OCI-LY7 (cell line): ENCODE results near the gene ZC3H18. TPM values are rescaled to one million over a fixed set of nuclear protein-coding genes. Genes with fewer than 3 reads are reported as not detected.

ENCODE experiments used
- BruUV-seq: library from RNA; stranded (reverse); fragments of 400-500 nt; replicated peaks from 2 replicates; lab custom pipeline; 2021; lab: Mats Ljungman, UMichigan
- CTCF ChIA-PET: fragments of 300-600 bp; sonication (Branson Sonifier 250); formaldehyde crosslinking; loops from one replicate; lab custom pipeline; 2022; ENCODE audit warnings: antibody characterized with exemption; ENCODE audit not compliant: unreplicated experiment; lab: Charles Lee
- POLR2A ChIA-PET: fragments of 300-600 bp; sonication (Branson Sonifier 250); formaldehyde crosslinking; loops from one replicate; lab custom pipeline; 2022; ENCODE audit warnings: antibody characterized with exemption; lab: Charles Lee
- DNase-seq: peaks from one replicate; pipeline ENCODE4 v3.0.0-alpha.2; 2015; ENCODE audit warnings: low spot score
- H2AFZ ChIP-seq: fragments of 200-600 bp; sonication (generic), shearing (Covaris generic); 2 replicates; pipeline ENCODE4 v1.6.1; 2014; ENCODE audit warnings: mild to moderate bottlenecking, antibody characterized with exemption, low read length, moderate library complexity
- H3K27ac ChIP-seq: fragments of 200-600 bp; sonication (generic); 2 replicates; pipeline ENCODE4 v1.5.1; 2014; ENCODE audit warnings: mixed run types, low read depth, mild to moderate bottlenecking, moderate library complexity, low read length, inconsistent platforms; ENCODE audit not compliant: poor library complexity, severe bottlenecking
- H3K36me3 ChIP-seq: fragments of 200-600 bp; sonication (generic); 2 replicates; pipeline ENCODE4 v1.6.1; 2014; ENCODE audit warnings: mild to moderate bottlenecking, antibody characterized with exemption, low read length, moderate library complexity, mixed read lengths; ENCODE audit not compliant: insufficient read depth
- H3K4me1 ChIP-seq: fragments of 200-600 bp; sonication (generic); 2 replicates; pipeline ENCODE4 v1.5.1; 2014; ENCODE audit warnings: mild to moderate bottlenecking, low read length; ENCODE audit not compliant: insufficient read depth, poor library complexity, severe bottlenecking
- H3K4me2 ChIP-seq: fragments of 200-600 bp; sonication (generic); 2 replicates; pipeline ENCODE4 v1.6.1; 2014; ENCODE audit warnings: mild to moderate bottlenecking, low read length
- H3K4me3 ChIP-seq: fragments of 200-600 bp; sonication (generic); 2 replicates; pipeline ENCODE4 v1.5.1; 2014; ENCODE audit warnings: mild to moderate bottlenecking, low read depth, low read length; ENCODE audit not compliant: poor library complexity, severe bottlenecking
- H3K79me2 ChIP-seq: fragments of 200-600 bp; sonication (generic); 2 replicates; pipeline ENCODE4 v1.6.1; 2016; ENCODE audit warnings: low read depth, mild to moderate bottlenecking, low read length, moderate library complexity, mixed read lengths; ENCODE audit not compliant: insufficient read depth
- H3K9me2 ChIP-seq: fragments of 200-600 bp; sonication (generic); 2 replicates; pipeline ENCODE4 v1.6.1; 2016; ENCODE audit warnings: mild to moderate bottlenecking, low read length, mixed read lengths; ENCODE audit not compliant: insufficient read depth
- H3K9me3 ChIP-seq: fragments of 200-600 bp; sonication (generic); 2 replicates; pipeline ENCODE4 v1.6.1; 2014; ENCODE audit warnings: mild to moderate bottlenecking, mixed run types, low read length, mixed read lengths
- H4K20me1 ChIP-seq: fragments of 200-600 bp; sonication (generic); 2 replicates; pipeline ENCODE4 v1.6.1; 2014; ENCODE audit warnings: mild to moderate bottlenecking, antibody characterized with exemption, low read length, moderate library complexity, mixed read lengths; ENCODE audit not compliant: insufficient read depth
- CTCF ChIP-seq: fragments of 200-600 bp; sonication (generic); conservative IDR thresholded peaks from 2 replicates; pipeline ENCODE4 v1.5.1; 2014; ENCODE audit warnings: mild to moderate bottlenecking, antibody characterized with exemption, low read length, moderate library complexity, mixed read lengths
- EZH2phosphoT487 ChIP-seq: fragments of 200-600 bp; sonication (generic); IDR thresholded peaks from 2 replicates; pipeline ENCODE4 v1.6.1; 2018; ENCODE audit warnings: low read depth, borderline replicate concordance, mild to moderate bottlenecking, mixed run types, antibody characterized with exemption, low read length, moderate library complexity, mixed read lengths
- intact Hi-C: fragments of 100-400 bp; cut with micrococcal nuclease; formaldehyde crosslinking; loops from one replicate; pipeline ENCODE4 v1.10.0; 2022; ENCODE audit not compliant: unreplicated experiment
- total RNA-seq, 2 experiments: library from RNA; depleted of rRNA in 1 of 2; stranded (reverse); fragments of >200 nt in 1 of 2; shearing (Covaris generic) in 1 of 2; gene quantifications; 2 replicates each; pipeline ENCODE4 v1.2.3, GENCODE V29; 2014 to 2022

Gene ZC3H18
- total RNA-seq, 2 experiments from 2014 or later, result 22.2 to 79.0 TPM

DNA sequence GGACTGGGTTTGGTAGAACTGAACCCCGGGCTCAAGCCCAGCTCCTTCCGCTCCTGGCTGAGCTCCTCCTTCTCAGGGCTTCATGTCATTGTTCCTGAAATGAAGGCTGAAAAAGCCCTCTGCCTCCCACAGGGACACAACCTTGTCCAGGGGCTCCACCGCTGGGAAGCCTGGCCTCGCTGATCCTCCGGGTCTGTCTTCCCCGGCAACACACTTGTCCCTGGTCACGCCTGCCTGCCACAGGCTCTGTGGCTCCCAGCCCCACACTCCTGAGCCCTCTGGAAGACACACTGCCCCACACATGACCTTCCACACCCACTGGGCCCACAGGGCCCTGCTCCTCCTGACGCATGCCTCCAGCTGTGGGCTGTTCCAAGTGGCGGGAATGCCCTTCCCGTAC is 18.0 kb upstream of the ZC3H18 start:
- peak; percentile 3 for DNase-seq
- peak overlapping the region; percentile 86 for H3K27ac ChIP-seq
- H3K79me2 ChIP-seq, result no peaks in the 10 kb centered on the region
- H3K4me2 ChIP-seq, result peak overlapping the region; percentile 45
- peak overlapping the region; percentile 6 for H3K4me3 ChIP-seq
- no peaks in the 10 kb centered on the region for H3K9me2 ChIP-seq
- no peak for TF ChIP-seq CTCF
- no peak for TF ChIP-seq EZH2phosphoT487
- POLR2A ChIA-PET, result no interaction called here
- peak overlapping the region; percentile 24 for H2AFZ ChIP-seq
- BruUV-seq, result no TSS peak
- no peaks in the 10 kb centered on the region; the same call in 1 of the 2 replicates for H3K36me3 ChIP-seq
- no peaks in the 10 kb centered on the region for H4K20me1 ChIP-seq
- H3K4me1 ChIP-seq, result peaks cover 71% of the 10 kb centered on the region
- intact Hi-C loops, result loop anchor here (10.0 kb wide), 2 partner anchors 597 to 847 kb away; partner anchors contain the start of gene BANP
- peaks cover 8% of the 10 kb centered on the region; the same call in 1 of the 2 replicates for H3K9me3 ChIP-seq
- CTCF ChIA-PET, result interaction anchor here (0.6 kb wide), 1 partner anchor 55 kb away, joined by 22 read pairs; no protein-coding TSS in a partner anchor

- intact Hi-C loops, result loop anchor here (10.0 kb wide), 2 partner anchors 598 to 848 kb away; partner anchors contain the start of gene BANP
- Histone ChIP-seq H3K4me2 (peak overlapping the region; percentile 45), H4K20me1 (no peaks in the 10 kb centered on the region), H3K36me3 (no peaks in the 10 kb centered on the region; the same call in 1 of the 2 replicates), H3K79me2 (no peaks in the 10 kb centered on the region), H3K9me3 (peaks cover 8% of the 10 kb centered on the region; the same call in 1 of the 2 replicates), H2AFZ (peak overlapping the region; percentile 24), H3K9me2 (no peaks in the 10 kb centered on the region), H3K4me3 (peak overlapping the region; percentile 13), H3K27ac (peak overlapping the region; percentile 86), H3K4me1 (peaks cover 71% of the 10 kb centered on the region)
- CTCF ChIA-PET, result no interaction called here
- peak; percentile 88 for DNase-seq
- TF ChIP-seq CTCF, result no peak
- no peak for TF ChIP-seq EZH2phosphoT487
- no TSS peak for BruUV-seq
- POLR2A ChIA-PET, result interaction anchor here (0.6 kb wide), 2 partner anchors 43 to 773 kb away, joined by 4 to 6 read pairs; no protein-coding TSS in a partner anchor
Observed at GRCh38 chr16:88552815-88553214, 17.4 kb upstream of the ZC3H18 start.

DNA sequence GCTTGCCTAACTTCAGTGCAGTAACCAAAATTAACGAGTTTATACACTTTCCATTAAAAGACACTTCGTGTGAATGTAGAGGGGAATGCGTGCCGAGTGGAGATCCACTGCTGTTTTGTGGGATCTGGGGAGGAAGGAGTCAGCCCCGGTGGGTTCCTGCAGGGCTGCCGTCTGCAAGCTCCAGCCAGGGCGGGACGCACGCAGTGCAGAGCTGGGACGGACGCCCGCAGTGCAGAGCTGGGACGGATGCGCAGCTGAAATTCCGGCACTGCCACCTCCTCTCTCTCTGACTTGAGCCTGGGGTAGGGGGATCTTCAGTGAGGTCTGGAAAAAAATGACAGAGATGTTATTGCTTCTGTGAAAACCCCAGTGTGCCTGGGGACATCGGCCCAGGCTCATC is 16.5 kb upstream of the ZC3H18 start:
- Histone ChIP-seq H3K9me2 (no peaks in the 10 kb centered on the region), H4K20me1 (no peaks in the 10 kb centered on the region), H3K27ac (peak overlapping the region; percentile 86), H3K4me3 (no peak overlapping the region), H3K79me2 (no peaks in the 10 kb centered on the region), H3K9me3 (peaks cover 8% of the 10 kb centered on the region; the same call in 1 of the 2 replicates), H2AFZ (no peak overlapping the region; the same call in 1 of the 2 replicates), H3K4me1 (peaks cover 71% of the 10 kb centered on the region), H3K4me2 (peak overlapping the region; percentile 31), H3K36me3 (no peaks in the 10 kb centered on the region; the same call in 1 of the 2 replicates)
- no TSS peak for BruUV-seq
- no peak for TF ChIP-seq EZH2phosphoT487
- no peak for TF ChIP-seq CTCF
- intact Hi-C loops, result loop anchor here (10.0 kb wide), 2 partner anchors 599 to 849 kb away; partner anchors contain the start of gene BANP
- no peak for DNase-seq
- CTCF ChIA-PET, result interaction anchor here (0.6 kb wide), 1 partner anchor 1292 kb away, joined by 3 read pairs; no protein-coding TSS in a partner anchor
- POLR2A ChIA-PET, result interaction anchor here (0.7 to 1.0 kb wide), 2 partner anchors 17 to 184 kb away, joined by 3 read pairs; partner anchors contain the start of gene ZC3H18
